ENCODE data around the gene TTBK1. TPM values are rescaled to one million over a fixed set of nuclear protein-coding genes. Genes with fewer than 3 reads are reported as not detected.

TTBK1 gene
- total RNA-seq, 1 experiment from 2014 or later: not detected

DNA sequence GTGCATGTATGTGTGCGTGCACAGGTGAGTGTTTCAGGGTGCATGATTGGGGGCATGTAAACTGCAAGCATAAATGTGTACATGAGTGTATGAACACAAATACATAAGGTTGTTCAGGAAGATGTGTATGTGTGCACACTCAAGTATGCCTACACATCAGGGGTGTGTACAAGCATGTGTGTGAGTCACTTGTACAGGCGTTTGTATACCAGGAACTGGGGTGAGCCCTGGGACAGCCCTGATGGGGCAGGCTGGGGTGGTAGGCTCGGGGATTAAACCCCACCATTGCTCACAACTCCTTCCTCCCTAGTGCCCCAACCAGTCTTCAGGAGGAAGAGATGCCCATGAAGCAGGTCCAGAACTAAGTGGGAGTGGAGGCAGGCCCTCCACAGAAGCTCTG is 61.1 kb downstream of the TTBK1 start:
- intact Hi-C loops (cut with micrococcal nuclease): no loop called here
- no peaks in the 10 kb centered on the region for H3K4me1 Mint-ChIP-seq (ENCODE audit: insufficient read depth, unreplicated experiment)
- H3K27ac Mint-ChIP-seq (ENCODE audit: low read depth, unreplicated experiment): no peak overlapping the region
- BruUV-seq (replicated peaks): no TSS peak
- H3K36me3 Mint-ChIP-seq (ENCODE audit: insufficient read depth, unreplicated experiment): no peaks in the 10 kb centered on the region
- no peaks in the 10 kb centered on the region for H3K9me3 Mint-ChIP-seq (ENCODE audit: unreplicated experiment)
- no peak for DNase-seq (ENCODE audit: unreplicated experiment)
- TF ChIP-seq, protein P1, sequence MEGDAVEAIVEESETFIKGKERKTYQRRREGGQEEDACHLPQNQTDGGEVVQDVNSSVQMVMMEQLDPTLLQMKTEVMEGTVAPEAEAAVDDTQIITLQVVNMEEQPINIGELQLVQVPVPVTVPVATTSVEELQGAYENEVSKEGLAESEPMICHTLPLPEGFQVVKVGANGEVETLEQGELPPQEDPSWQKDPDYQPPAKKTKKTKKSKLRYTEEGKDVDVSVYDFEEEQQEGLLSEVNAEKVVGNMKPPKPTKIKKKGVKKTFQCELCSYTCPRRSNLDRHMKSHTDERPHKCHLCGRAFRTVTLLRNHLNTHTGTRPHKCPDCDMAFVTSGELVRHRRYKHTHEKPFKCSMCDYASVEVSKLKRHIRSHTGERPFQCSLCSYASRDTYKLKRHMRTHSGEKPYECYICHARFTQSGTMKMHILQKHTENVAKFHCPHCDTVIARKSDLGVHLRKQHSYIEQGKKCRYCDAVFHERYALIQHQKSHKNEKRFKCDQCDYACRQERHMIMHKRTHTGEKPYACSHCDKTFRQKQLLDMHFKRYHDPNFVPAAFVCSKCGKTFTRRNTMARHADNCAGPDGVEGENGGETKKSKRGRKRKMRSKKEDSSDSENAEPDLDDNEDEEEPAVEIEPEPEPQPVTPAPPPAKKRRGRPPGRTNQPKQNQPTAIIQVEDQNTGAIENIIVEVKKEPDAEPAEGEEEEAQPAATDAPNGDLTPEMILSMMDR (IDR thresholded peaks at IDR 0.05; ENCODE audit: unreplicated experiment): no peak
- POLR2A ChIA-PET: interaction anchor here (1.1 kb wide), 1 partner anchor 12 kb away, joined by 3 read pairs; no protein-coding TSS in a partner anchor
- no peak overlapping the region for H3K4me3 Mint-ChIP-seq (ENCODE audit: unreplicated experiment)
- peaks cover 27% of the 10 kb centered on the region for H3K27me3 Mint-ChIP-seq (ENCODE audit: insufficient read depth, unreplicated experiment)
- CTCF ChIA-PET: no interaction called here

DNA sequence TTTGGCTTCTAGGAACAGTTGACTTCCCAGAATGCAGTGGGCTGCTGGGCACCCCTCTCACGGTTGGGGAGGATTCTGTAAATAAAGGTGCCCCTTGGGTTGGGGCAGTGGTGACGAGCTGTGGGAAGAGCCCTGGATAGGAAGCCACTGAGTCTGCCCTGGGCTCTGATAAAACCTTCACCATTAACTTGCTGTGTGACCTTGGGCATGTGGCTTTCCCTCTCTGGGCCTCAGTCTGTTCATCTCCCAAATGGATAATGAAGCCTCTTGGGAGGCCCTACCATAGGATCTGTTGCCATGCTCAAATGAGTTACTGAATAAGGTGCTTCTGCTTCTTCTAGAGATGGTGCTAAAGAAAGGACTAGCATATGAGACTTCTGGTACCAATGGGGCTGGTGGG is 61.6 kb downstream of the TTBK1 start:
- Mint-ChIP-seq H3K9me3 (ENCODE audit: unreplicated experiment) (no peaks in the 10 kb centered on the region), H3K4me3 (ENCODE audit: unreplicated experiment) (no peak overlapping the region), H3K27me3 (ENCODE audit: insufficient read depth, unreplicated experiment) (peaks cover 21% of the 10 kb centered on the region), H3K36me3 (ENCODE audit: insufficient read depth, unreplicated experiment) (no peaks in the 10 kb centered on the region), H3K27ac (ENCODE audit: low read depth, unreplicated experiment) (no peak overlapping the region), H3K4me1 (ENCODE audit: insufficient read depth, unreplicated experiment) (no peaks in the 10 kb centered on the region)
- CTCF ChIA-PET: no interaction called here
- intact Hi-C loops (cut with micrococcal nuclease): no loop called here
- no peak for DNase-seq (ENCODE audit: unreplicated experiment)
- POLR2A ChIA-PET: interaction anchor here (1.1 kb wide), 1 partner anchor 12 kb away, joined by 3 read pairs; no protein-coding TSS in a partner anchor
- TF ChIP-seq, protein P1 (IDR thresholded peaks at IDR 0.05; ENCODE audit: unreplicated experiment): no peak
- no TSS peak for BruUV-seq (replicated peaks)

GRCh38 chr6:43306086-43306485 is 62.8 kb downstream of the TTBK1 start:
- TF ChIP-seq, protein P1 (IDR thresholded peaks at IDR 0.05; ENCODE audit: unreplicated experiment): no peak
- Mint-ChIP-seq H3K4me1 (ENCODE audit: insufficient read depth, unreplicated experiment) (no peaks in the 10 kb centered on the region), H3K36me3 (ENCODE audit: insufficient read depth, unreplicated experiment) (no peaks in the 10 kb centered on the region), H3K4me3 (ENCODE audit: unreplicated experiment) (no peak overlapping the region), H3K27ac (ENCODE audit: low read depth, unreplicated experiment) (no peak overlapping the region), H3K9me3 (ENCODE audit: unreplicated experiment) (no peaks in the 10 kb centered on the region), H3K27me3 (ENCODE audit: insufficient read depth, unreplicated experiment) (peaks cover 9% of the 10 kb centered on the region)
- DNase-seq (ENCODE audit: unreplicated experiment): no peak
- BruUV-seq (replicated peaks): no TSS peak
- CTCF ChIA-PET: interaction anchor here (0.5 kb wide), 1 partner anchor 200 kb away, joined by 3 read pairs; no protein-coding TSS in a partner anchor
- POLR2A ChIA-PET: no interaction called here
- intact Hi-C loops (cut with micrococcal nuclease): no loop called here

- DNase-seq (ENCODE audit: unreplicated experiment): no peak
- no TSS peak for BruUV-seq (replicated peaks)
- Mint-ChIP-seq H3K4me1 (ENCODE audit: insufficient read depth, unreplicated experiment) (no peaks in the 10 kb centered on the region), H3K27ac (ENCODE audit: low read depth, unreplicated experiment) (no peak overlapping the region), H3K36me3 (ENCODE audit: insufficient read depth, unreplicated experiment) (no peaks in the 10 kb centered on the region), H3K4me3 (ENCODE audit: unreplicated experiment) (no peak overlapping the region), H3K27me3 (ENCODE audit: insufficient read depth, unreplicated experiment) (no peaks in the 10 kb centered on the region), H3K9me3 (ENCODE audit: unreplicated experiment) (no peaks in the 10 kb centered on the region)
- CTCF ChIA-PET: interaction anchor here (0.7 to 1.3 kb wide), 2 partner anchors 90 to 406 kb away, joined by 3 to 4 read pairs; no protein-coding TSS in a partner anchor
- intact Hi-C loops (cut with micrococcal nuclease): no loop called here
- POLR2A ChIA-PET: interaction anchor here (0.7 kb wide), 1 partner anchor 466 kb away, joined by 3 read pairs; no protein-coding TSS in a partner anchor
- TF ChIP-seq, protein P1 (IDR thresholded peaks at IDR 0.05; ENCODE audit: unreplicated experiment): no peak
Measured at GRCh38 chr6:43307451-43308100, 64.3 kb downstream of the TTBK1 start.
